K562 (cell line): ENCODE measurements around the gene PMFBP1. TPM values are rescaled to one million over a fixed set of nuclear protein-coding genes. Genes with fewer than 3 reads are reported as not detected.

Experiments used
- CHCHD3 ChIP-seq: fragments of 250-450 bp; sonication (Bioruptor Pico); IDR thresholded peaks from 2 replicates; pipeline ENCODE4 v2.1.2; 2022; ENCODE audit warnings: mild to moderate bottlenecking
- E2F4 ChIP-seq: sonication (generic); formaldehyde crosslinking; IDR thresholded peaks from 2 replicates; pipeline ENCODE4 v1.8.0; 2022; ENCODE audit warnings: mild to moderate bottlenecking, low read depth, missing genetic modification reagents
- NKRF ChIP-seq: fragments of 450-650 bp; IDR thresholded peaks from 2 replicates; pipeline ENCODE4 v1.6.1; 2016; ENCODE audit warnings: borderline replicate concordance
- PHB ChIP-seq: fragments of 250-450 bp; sonication (Bioruptor Pico); IDR thresholded peaks from 2 replicates; pipeline ENCODE4 v1.5.0; 2021
- PPARD ChIP-seq: fragments of 250-450 bp; sonication (Bioruptor Pico); IDR thresholded peaks from 2 replicates; pipeline ENCODE4 v1.8.0; 2022; ENCODE audit warnings: inconsistent platforms, mild to moderate bottlenecking, moderate library complexity
- SIN3A ChIP-seq, 2 experiments: fragments of 150-350 bp in 1 of 2; IDR thresholded peaks; 2 replicates each; pipeline ENCODE4 v1.6.1; 2011 to 2016; ENCODE audit warnings: borderline replicate concordance in 2 of 2, low read depth in 2 of 2, low read length in 2 of 2, mild to moderate bottlenecking in 2 of 2, moderate library complexity in 2 of 2; ENCODE audit not compliant: control insufficient read depth in 1 of 2
- TCF3 ChIP-seq: sonication (generic); formaldehyde crosslinking; IDR thresholded peaks from 2 replicates; pipeline ENCODE4 v1.4.0; 2020; ENCODE audit warnings: mild to moderate bottlenecking, missing genetic modification reagents
- ZBTB33 ChIP-seq: sonication (generic); formaldehyde crosslinking; IDR thresholded peaks from 2 replicates; pipeline ENCODE4 v1.8.1; 2023; ENCODE audit warnings: mild to moderate bottlenecking, missing genetic modification reagents
- ZNF318 ChIP-seq, 2 experiments: fragments of 450-650 bp; IDR thresholded peaks; 2 replicates each; pipeline ENCODE4 v1.6.1; 2016; ENCODE audit warnings: mild to moderate bottlenecking in 2 of 2, borderline replicate concordance in 1 of 2, low read depth in 1 of 2, moderate library complexity in 1 of 2
- ZNF41 ChIP-seq: fragments of 250-450 bp; sonication (Bioruptor Pico); conservative IDR thresholded peaks from 2 replicates; pipeline ENCODE4 v1.4.0; 2020; ENCODE audit warnings: mild to moderate bottlenecking
- ZNF57 ChIP-seq: fragments of 450-650 bp; formaldehyde crosslinking; IDR thresholded peaks from 2 replicates; pipeline ENCODE4 v1.4.0; 2020; ENCODE audit warnings: mild to moderate bottlenecking, moderate library complexity
- ZNF707 ChIP-seq: fragments of 250-450 bp; sonication (Bioruptor Pico); conservative IDR thresholded peaks from 2 replicates; pipeline ENCODE4 v1.8.0; 2022; ENCODE audit warnings: inconsistent platforms, mild to moderate bottlenecking, moderate library complexity
- polyA plus RNA-seq, 8 experiments: library from polyadenylated mRNA; depleted of rRNA in 4 of 8; stranded (reverse) in 5 of 8; unstranded in 3 of 8; fragments of >200 nt; fragmentation: Nextera tagmentation in 2 of 8; fragmentation: Illumina TruSeq in 1 of 8; extraction: Ambion mirVana in 2 of 8; extraction: Trizol in 1 of 8; gene quantifications; 2 replicates each; pipeline versions ENCODE4 v1.2.1 to v1.2.3, GENCODE V29; 2011 to 2014; ENCODE audit warnings: inconsistent platforms in 1 of 8, missing spikeins in 1 of 8
- total RNA-seq, 7 experiments: library from RNA; depleted of rRNA in 6 of 7; stranded (reverse); fragments of >200 nt in 6 of 7; fragmentation: Illumina TruSeq in 2 of 7; extraction: Trizol in 2 of 7; gene quantifications; 2 replicates each; pipeline versions ENCODE4 v1.2.1 to v1.2.3, GENCODE V29; 2011 to 2021; ENCODE audit warnings: low replicate concordance in 1 of 7

Gene PMFBP1
- total and polyA plus RNA-seq, 9 of the 15 experiments (the other 6 are each of a cell fraction or from before 2014, with no cell fraction given) = 0.13 to 0.91 (median 0.47) TPM

GRCh38 chr16:72093448-72094265 is 78.3 kb downstream of the PMFBP1 start, which contains the start of the genes DHX38 and TXNL4B (continued):
- TF ChIP-seq NKRF (no peak; the same call in 1 of the 2 replicates), ZNF707 (CRISPR knock-in tag) (no peak), SIN3A (IDR thresholded peaks at IDR 0.05; ENCODE audit: borderline replicate concordance in 2 of 2, control insufficient read depth in 1 of 2, low read depth in 2 of 2, low read length in 2 of 2) (peak in 1 of 2 experiments; percentile 44; a peak in 2 of 4 replicates), ZBTB33 (CRISPR knock-in tag) (0 out of 2 replicates have a peak, but pooled peaks have one; percentile 4), TCF3 (CRISPR knock-in tag) (no peak), ZNF57 (CRISPR knock-in tag) (no peak), ZNF41 (0 out of 2 replicates have a peak, but pooled peaks have one; percentile 14), ZNF318 (IDR thresholded peaks at IDR 0.05; ENCODE audit: borderline replicate concordance in 1 of 2, low read depth in 1 of 2) (no peak), CHCHD3 (CRISPR knock-in tag) (no peak), PPARD (CRISPR knock-in tag) (no peak), PHB (CRISPR knock-in tag) (no peak), E2F4 (CRISPR knock-in tag) (no peak)
